Activated T-helper 2 cell treated with anti-CD3 and anti-CD28 coated beads, Interferon-gamma antibody, Interleukin-2, Interleukin-4, amounts not matched to agents 10 μg/mL and 5 μg/mL and 100 μg/mL, durations not matched to agents 14 hours and 24 hours and 36 hours (primary cell): ENCODE measurements around the gene RAB11FIP3. TPM values are rescaled to one million over a fixed set of nuclear protein-coding genes. Genes with fewer than 3 reads are reported as not detected.
"Not testable (repeated sequence)": the region's sequence is repeated elsewhere in the genome, so short reads cannot be mapped to it uniquely, and the experiment has no call there.

Experiments
- DNase-seq: peaks from one replicate; pipeline ENCODE4 v3.0.0; 2021; ENCODE audit warnings: low spot score
- H3K27ac Mint-ChIP-seq: one replicate; pipeline ENCODE4 v1.8.0; 2021; ENCODE audit warnings: mixed read lengths
- H3K27me3 Mint-ChIP-seq: one replicate; pipeline ENCODE4 v1.8.0; 2021; ENCODE audit warnings: low read depth, mixed read lengths
- H3K36me3 Mint-ChIP-seq: one replicate; pipeline ENCODE4 v1.8.0; 2021; ENCODE audit warnings: low read depth, mixed read lengths
- H3K4me1 Mint-ChIP-seq: one replicate; pipeline ENCODE4 v1.8.0; 2021; ENCODE audit warnings: low read depth, mixed read lengths
- H3K4me3 Mint-ChIP-seq: one replicate; pipeline ENCODE4 v1.8.0; 2021; ENCODE audit warnings: low read depth, mild to moderate bottlenecking, moderate library complexity, mixed read lengths
- H3K9me3 Mint-ChIP-seq: one replicate; pipeline ENCODE4 v1.8.0; 2021; ENCODE audit warnings: mixed read lengths
- intact Hi-C: fragments of 100-400 bp; cut with micrococcal nuclease; formaldehyde crosslinking; loops from one replicate; pipeline ENCODE4 v1.15.1; 2023
- total RNA-seq: library from RNA; stranded (reverse); gene quantifications from 2 replicates; pipeline ENCODE4 v1.2.3, GENCODE V29; 2022

RAB11FIP3 gene
- total RNA-seq, 1 donor from 2014 or later, result 47.2 TPM

- Mint-ChIP-seq H3K4me1 (no peaks in the 10 kb centered on the region), H3K9me3 (no peaks in the 10 kb centered on the region), H3K36me3 (no peaks in the 10 kb centered on the region), H3K27ac (no peak overlapping the region), H3K27me3 (no peaks in the 10 kb centered on the region), H3K4me3 (no peak overlapping the region)
- no peak for DNase-seq
- intact Hi-C loops, result no loop called here
These were observed 42.8 kb downstream of the RAB11FIP3 start for GRCh38 chr16:468068-468821.

DNA sequence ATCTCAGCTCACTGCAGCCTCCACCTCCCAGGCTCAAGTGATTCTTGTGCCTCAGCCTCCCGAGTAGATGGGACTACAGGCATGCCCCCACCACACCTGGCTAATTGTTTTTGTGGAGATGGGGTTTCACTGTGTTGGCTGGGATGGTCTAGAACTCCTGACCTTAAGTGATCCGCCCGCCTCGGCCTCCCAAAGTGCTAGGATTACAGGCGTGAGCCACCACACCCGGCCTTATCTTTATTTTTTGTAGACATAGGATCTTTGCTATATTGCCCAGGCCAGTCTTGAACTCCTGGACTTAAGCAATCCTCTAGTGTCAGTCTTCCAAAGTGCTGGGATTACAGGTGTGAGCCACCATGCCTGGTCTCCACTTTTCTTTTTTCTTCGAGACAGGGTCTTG lies 44.0 kb downstream of the RAB11FIP3 start:
- H3K4me3 Mint-ChIP-seq, H3K36me3 Mint-ChIP-seq, DNase-seq, intact Hi-C loops, H3K9me3 Mint-ChIP-seq, H3K27ac Mint-ChIP-seq, H3K4me1 Mint-ChIP-seq, H3K27me3 Mint-ChIP-seq: not testable (repeated sequence)

GRCh38 chr16:470418-470817 lies 45.0 kb downstream of the RAB11FIP3 start:
- no peak overlapping the region for H3K4me3 Mint-ChIP-seq
- H3K4me1 Mint-ChIP-seq, result no peaks in the 10 kb centered on the region
- H3K27ac Mint-ChIP-seq, result no peak overlapping the region
- no peaks in the 10 kb centered on the region for H3K9me3 Mint-ChIP-seq
- DNase-seq, result no peak
- no peaks in the 10 kb centered on the region for H3K27me3 Mint-ChIP-seq
- intact Hi-C loops, result no loop called here
- H3K36me3 Mint-ChIP-seq, result no peaks in the 10 kb centered on the region

DNA sequence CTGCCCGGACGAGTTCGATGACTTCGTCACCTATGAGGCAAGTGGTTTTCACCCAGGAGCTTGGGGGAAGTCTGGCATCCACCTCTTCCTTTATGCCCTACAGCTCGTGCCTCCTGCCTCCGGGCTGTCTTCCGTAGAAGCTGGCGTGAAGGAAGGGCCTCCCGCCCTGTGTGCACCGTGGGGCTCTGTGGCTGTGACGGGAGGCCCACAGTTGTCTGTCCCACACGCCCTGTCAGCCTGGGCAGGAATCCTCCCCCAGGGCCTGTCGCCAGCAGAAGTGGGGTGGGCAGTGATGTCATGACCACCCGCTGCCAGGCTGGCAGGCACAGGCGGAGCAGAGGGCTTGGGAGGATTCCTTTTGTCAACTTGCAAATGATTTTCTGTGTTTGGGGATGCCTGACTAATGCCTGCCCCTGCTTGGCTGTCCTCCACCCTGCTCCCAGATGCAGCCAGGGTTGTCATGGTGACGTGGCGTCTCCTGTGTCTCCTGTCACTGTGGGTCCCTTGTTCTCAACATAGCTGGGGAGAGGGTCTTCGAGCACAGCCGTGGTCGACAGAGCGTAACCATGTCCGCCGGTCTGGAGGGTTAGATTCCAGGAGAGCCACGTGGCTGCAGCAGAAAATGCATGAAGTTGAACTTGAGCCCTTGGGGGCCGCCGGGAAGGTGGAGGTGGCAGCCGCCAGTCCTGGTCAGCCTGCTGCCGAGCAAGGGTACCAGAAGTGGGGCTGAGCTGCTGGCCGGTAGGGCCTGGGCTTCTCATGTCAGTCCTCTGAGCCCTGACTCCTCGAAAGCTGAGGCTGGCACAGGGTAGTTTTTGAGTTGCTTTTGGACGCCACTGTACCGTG lies 46.1 kb downstream of the RAB11FIP3 start:
- Mint-ChIP-seq H3K4me3 (no peak overlapping the region), H3K9me3 (no peaks in the 10 kb centered on the region), H3K36me3 (no peaks in the 10 kb centered on the region), H3K27me3 (no peaks in the 10 kb centered on the region), H3K27ac (no peak overlapping the region), H3K4me1 (no peaks in the 10 kb centered on the region)
- no peak for DNase-seq
- intact Hi-C loops, result no loop called here

GRCh38 chr16:472199-472504 lies 46.7 kb downstream of the RAB11FIP3 start:
- H3K4me1 Mint-ChIP-seq, result no peaks in the 10 kb centered on the region
- H3K4me3 Mint-ChIP-seq, result no peak overlapping the region
- no peak overlapping the region for H3K27ac Mint-ChIP-seq
- no peak for DNase-seq
- H3K27me3 Mint-ChIP-seq, result no peaks in the 10 kb centered on the region
- no peaks in the 10 kb centered on the region for H3K9me3 Mint-ChIP-seq
- intact Hi-C loops, result no loop called here
- no peaks in the 10 kb centered on the region for H3K36me3 Mint-ChIP-seq

DNA sequence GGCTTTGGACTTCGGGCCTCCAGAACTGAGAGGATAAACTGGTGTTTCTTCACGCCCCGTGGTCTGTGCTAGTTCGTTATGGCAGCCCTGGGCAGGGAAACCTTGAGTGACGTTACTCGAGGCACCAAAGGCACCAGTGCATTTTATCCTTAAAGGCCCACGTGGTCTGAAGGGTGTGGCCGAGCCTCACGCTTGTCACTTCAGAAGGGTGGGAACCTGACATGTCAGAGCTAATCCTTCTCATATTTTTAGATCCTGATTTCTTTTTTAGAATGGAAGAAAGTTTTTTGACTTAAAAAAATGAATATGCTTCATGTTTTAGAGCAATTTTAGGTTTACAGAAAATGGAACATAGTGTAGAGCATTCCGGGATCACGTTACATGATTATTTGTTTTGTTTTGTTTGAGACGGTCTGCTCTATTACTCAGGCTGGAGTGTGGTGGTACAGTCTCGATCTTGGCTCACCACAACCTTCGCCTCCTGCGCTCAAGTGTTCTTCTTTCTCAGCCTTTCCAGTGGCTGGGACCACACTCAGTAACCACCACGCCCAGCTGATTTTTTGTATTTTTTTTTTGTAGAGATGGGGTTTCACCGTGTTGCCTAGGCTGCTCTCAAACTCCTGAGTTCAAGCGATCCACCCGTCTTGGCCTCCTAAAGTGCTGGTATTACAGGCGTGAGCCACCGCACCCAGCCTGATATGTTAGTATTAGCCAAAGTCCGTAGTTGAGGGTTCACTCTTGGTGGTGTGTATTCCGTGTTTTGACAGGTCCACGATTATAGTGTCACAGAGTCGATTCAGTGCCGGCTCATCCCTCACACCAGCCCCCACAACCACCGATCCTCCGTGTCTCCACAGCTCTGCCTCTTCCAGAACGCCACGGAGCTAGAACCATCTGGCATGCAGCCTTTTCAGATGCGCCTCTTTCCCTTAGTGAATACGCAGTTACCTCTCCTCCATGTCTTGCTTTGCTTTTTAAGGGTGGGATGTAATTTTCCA lies 47.9 kb downstream of the RAB11FIP3 start:
- intact Hi-C loops, result no loop called here
- Mint-ChIP-seq H3K4me1 (no peaks in the 10 kb centered on the region), H3K36me3 (no peaks in the 10 kb centered on the region), H3K4me3 (no peak overlapping the region), H3K9me3 (no peaks in the 10 kb centered on the region), H3K27ac (no peak overlapping the region), H3K27me3 (no peaks in the 10 kb centered on the region)
- no peak for DNase-seq

DNA sequence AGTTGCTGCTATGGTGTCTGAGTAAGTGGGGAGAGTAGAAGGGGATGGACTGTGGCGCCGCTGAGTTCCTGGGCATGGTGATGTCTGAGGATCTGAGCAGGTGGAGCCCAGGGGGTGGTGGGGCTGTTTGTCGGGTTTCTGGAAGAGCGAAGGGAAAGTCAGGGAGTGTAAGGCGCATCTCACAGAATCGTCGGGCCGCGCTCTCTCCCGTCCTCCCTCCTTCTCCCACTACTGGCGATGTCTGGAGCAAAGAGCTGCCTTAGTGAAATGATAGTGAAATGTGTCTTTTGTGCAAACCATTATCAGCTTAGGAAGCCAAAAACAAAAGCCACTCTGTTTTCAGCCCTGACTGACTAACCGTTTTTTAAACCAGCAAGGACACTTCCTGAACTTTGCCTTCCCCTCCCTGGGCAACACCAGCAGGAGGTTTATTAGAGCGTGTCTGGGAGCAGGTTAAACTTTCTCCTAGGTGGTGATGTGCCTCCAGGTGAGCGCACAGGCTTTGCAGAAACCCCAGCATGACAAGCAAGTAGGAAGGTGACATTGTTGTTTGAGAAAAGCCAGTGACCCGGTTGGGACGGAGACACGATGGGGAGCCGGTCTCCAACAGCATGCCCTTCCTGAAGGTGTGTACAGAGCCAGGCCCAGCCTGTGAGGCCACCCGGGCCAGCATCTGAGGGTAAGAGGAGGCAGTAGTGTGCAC lies 49.1 kb downstream of the RAB11FIP3 start:
- Mint-ChIP-seq H3K4me1 (no peaks in the 10 kb centered on the region), H3K9me3 (no peaks in the 10 kb centered on the region), H3K27ac (no peak overlapping the region), H3K36me3 (no peaks in the 10 kb centered on the region), H3K27me3 (no peaks in the 10 kb centered on the region), H3K4me3 (no peak overlapping the region)
- intact Hi-C loops, result no loop called here
- no peak for DNase-seq

DNA sequence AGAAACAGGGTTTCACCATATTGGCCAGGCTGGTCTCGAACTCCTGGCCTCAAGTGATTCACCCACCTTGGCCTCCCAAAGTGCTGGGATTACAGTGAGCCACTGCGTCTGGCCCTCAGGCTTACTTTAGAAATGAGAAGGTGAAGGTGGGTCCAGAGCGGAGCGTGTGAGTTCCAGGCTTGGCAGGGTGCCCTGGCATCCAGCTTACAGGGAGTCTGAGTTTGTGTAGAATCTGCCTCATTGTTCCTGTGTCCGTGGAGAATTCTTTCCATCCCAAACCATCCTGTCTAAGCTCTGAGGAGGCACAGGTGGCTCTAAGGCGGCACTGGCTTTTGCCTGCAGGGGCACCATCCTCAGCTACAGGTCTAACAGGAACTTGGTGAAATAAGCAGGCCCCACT lies 50.6 kb downstream of the RAB11FIP3 start:
- no peak for DNase-seq
- H3K4me3 Mint-ChIP-seq, result no peak overlapping the region
- no peaks in the 10 kb centered on the region for H3K27me3 Mint-ChIP-seq
- no peaks in the 10 kb centered on the region for H3K36me3 Mint-ChIP-seq
- H3K27ac Mint-ChIP-seq, result no peak overlapping the region
- no peaks in the 10 kb centered on the region for H3K9me3 Mint-ChIP-seq
- intact Hi-C loops, result no loop called here
- H3K4me1 Mint-ChIP-seq, result no peaks in the 10 kb centered on the region

- H3K36me3 Mint-ChIP-seq, result no peaks in the 10 kb centered on the region
- H3K4me3 Mint-ChIP-seq, result no peak overlapping the region
- no peaks in the 10 kb centered on the region for H3K4me1 Mint-ChIP-seq
- no peaks in the 10 kb centered on the region for H3K27me3 Mint-ChIP-seq
- intact Hi-C loops, result no loop called here
- no peaks in the 10 kb centered on the region for H3K9me3 Mint-ChIP-seq
- DNase-seq, result no peak
- no peak overlapping the region for H3K27ac Mint-ChIP-seq
These were observed 52.1 kb downstream of the RAB11FIP3 start for GRCh38 chr16:477301-478157.

GRCh38 chr16:478287-478686 lies 52.8 kb downstream of the RAB11FIP3 start:
- H3K9me3 Mint-ChIP-seq, DNase-seq, H3K27ac Mint-ChIP-seq, H3K36me3 Mint-ChIP-seq, H3K4me3 Mint-ChIP-seq, H3K4me1 Mint-ChIP-seq, intact Hi-C loops, H3K27me3 Mint-ChIP-seq: not testable (repeated sequence)

- Mint-ChIP-seq H3K27ac (no peak overlapping the region), H3K4me3 (no peak overlapping the region)
- intact Hi-C loops, result no loop called here
These were observed 57.2 kb downstream of the RAB11FIP3 start for GRCh38 chr16:482468-483185.

More at GRCh38 chr16:482468-483185, 57.2 kb downstream of the RAB11FIP3 start:
- Mint-ChIP-seq H3K4me1 (no peaks in the 10 kb centered on the region), H3K36me3 (no peaks in the 10 kb centered on the region), H3K9me3 (no peaks in the 10 kb centered on the region), H3K27me3 (no peaks in the 10 kb centered on the region)
- no peak for DNase-seq
